Mesothelial cell of epicardium (in vitro differentiated cells): ENCODE data around the gene MS4A2. TPM values are rescaled to one million over a fixed set of nuclear protein-coding genes. Genes with fewer than 3 reads are reported as not detected.

ENCODE experiments used
- DNase-seq, 2 experiments: peaks; one replicate each; pipeline ENCODE4 v3.0.0; 2021; ENCODE audit warnings: low spot score in 2 of 2; ENCODE audit not compliant: unreplicated experiment in 2 of 2
- H3K27ac Mint-ChIP-seq: 2 replicates; pipeline ENCODE4 v1.8.0; 2021; ENCODE audit warnings: mixed read lengths
- H3K27me3 Mint-ChIP-seq: 2 replicates; pipeline ENCODE4 v1.8.0; 2021; ENCODE audit warnings: low read depth, mixed read lengths
- H3K36me3 Mint-ChIP-seq: 2 replicates; pipeline ENCODE4 v1.8.0; 2021; ENCODE audit warnings: mixed read lengths
- H3K4me1 Mint-ChIP-seq: 2 replicates; pipeline ENCODE4 v1.8.0; 2021; ENCODE audit warnings: mixed read lengths
- H3K4me3 Mint-ChIP-seq: 2 replicates; pipeline ENCODE4 v1.8.0; 2021; ENCODE audit warnings: mild to moderate bottlenecking, moderate library complexity, mixed read lengths
- H3K9me3 Mint-ChIP-seq: 2 replicates; pipeline ENCODE4 v1.8.0; 2021; ENCODE audit warnings: mixed read lengths
- CTCF ChIP-seq: fragments of 200-600 bp; sonication (generic); IDR thresholded peaks from one replicate; pipeline ENCODE4 v1.5.0; 2021; ENCODE audit warnings: antibody characterized with exemption; ENCODE audit not compliant: unreplicated experiment
- total RNA-seq: library from RNA; stranded (reverse); gene quantifications from 3 replicates; pipeline ENCODE4 v1.2.1, GENCODE V29; 2021

Gene MS4A2
- total RNA-seq, 1 donor from 2014 or later, result not detected

GRCh38 chr11:60077981-60078380 is 10.5 kb upstream of the MS4A2 start:
- Mint-ChIP-seq H3K36me3 (no peaks in the 10 kb centered on the region), H3K27ac (no peak overlapping the region), H3K9me3 (no peaks in the 10 kb centered on the region), H3K4me1 (no peaks in the 10 kb centered on the region), H3K27me3 (no peaks in the 10 kb centered on the region), H3K4me3 (no peak overlapping the region)
- DNase-seq, result no peak
- TF ChIP-seq CTCF, result no peak

GRCh38 chr11:60078745-60079144 is 9.7 kb upstream of the MS4A2 start:
- no peak for TF ChIP-seq CTCF
- H3K27me3 Mint-ChIP-seq, result no peaks in the 10 kb centered on the region
- no peak overlapping the region for H3K4me3 Mint-ChIP-seq
- no peaks in the 10 kb centered on the region for H3K4me1 Mint-ChIP-seq
- no peaks in the 10 kb centered on the region for H3K9me3 Mint-ChIP-seq
- no peak overlapping the region for H3K27ac Mint-ChIP-seq
- no peaks in the 10 kb centered on the region for H3K36me3 Mint-ChIP-seq
- DNase-seq, result no peak

- DNase-seq, result no peak
- no peak overlapping the region for H3K4me3 Mint-ChIP-seq
- H3K36me3 Mint-ChIP-seq, result no peaks in the 10 kb centered on the region
- H3K27me3 Mint-ChIP-seq, result peaks cover 4% of the 10 kb centered on the region
- H3K4me1 Mint-ChIP-seq, result no peaks in the 10 kb centered on the region
- H3K9me3 Mint-ChIP-seq, result no peaks in the 10 kb centered on the region
- no peak for TF ChIP-seq CTCF
- no peak overlapping the region for H3K27ac Mint-ChIP-seq
These were observed 7.9 kb upstream of the MS4A2 start for GRCh38 chr11:60080535-60080934.

- no peak overlapping the region for H3K4me3 Mint-ChIP-seq
- H3K9me3 Mint-ChIP-seq, result no peaks in the 10 kb centered on the region
- H3K36me3 Mint-ChIP-seq, result no peaks in the 10 kb centered on the region
- no peak for TF ChIP-seq CTCF
- H3K4me1 Mint-ChIP-seq, result no peaks in the 10 kb centered on the region
- no peak for DNase-seq
- no peak overlapping the region for H3K27ac Mint-ChIP-seq
- peaks cover 12% of the 10 kb centered on the region for H3K27me3 Mint-ChIP-seq
These were observed 3.7 kb upstream of the MS4A2 start for GRCh38 chr11:60084631-60085273.

GRCh38 chr11:60085909-60086308 is 2.6 kb upstream of the MS4A2 start:
- Mint-ChIP-seq H3K4me3 (no peak overlapping the region), H3K27ac (no peak overlapping the region), H3K4me1 (no peaks in the 10 kb centered on the region), H3K36me3 (no peaks in the 10 kb centered on the region), H3K9me3 (no peaks in the 10 kb centered on the region), H3K27me3 (peaks cover 12% of the 10 kb centered on the region)
- no peak for DNase-seq
- no peak for TF ChIP-seq CTCF

- TF ChIP-seq CTCF, result no peak
- Mint-ChIP-seq H3K4me3 (no peak overlapping the region), H3K27ac (no peak overlapping the region), H3K4me1 (no peaks in the 10 kb centered on the region), H3K9me3 (no peaks in the 10 kb centered on the region), H3K27me3 (peaks cover 12% of the 10 kb centered on the region), H3K36me3 (no peaks in the 10 kb centered on the region)
- no peak for DNase-seq
These were observed 1.2 kb upstream of the MS4A2 start for GRCh38 chr11:60087239-60087638.
